ENCODE measurements around the gene FER.
"Not testable (repeated sequence)": the region's sequence is repeated elsewhere in the genome, so short reads cannot be mapped to it uniquely, and the experiment has no call there.

FER gene

DNA sequence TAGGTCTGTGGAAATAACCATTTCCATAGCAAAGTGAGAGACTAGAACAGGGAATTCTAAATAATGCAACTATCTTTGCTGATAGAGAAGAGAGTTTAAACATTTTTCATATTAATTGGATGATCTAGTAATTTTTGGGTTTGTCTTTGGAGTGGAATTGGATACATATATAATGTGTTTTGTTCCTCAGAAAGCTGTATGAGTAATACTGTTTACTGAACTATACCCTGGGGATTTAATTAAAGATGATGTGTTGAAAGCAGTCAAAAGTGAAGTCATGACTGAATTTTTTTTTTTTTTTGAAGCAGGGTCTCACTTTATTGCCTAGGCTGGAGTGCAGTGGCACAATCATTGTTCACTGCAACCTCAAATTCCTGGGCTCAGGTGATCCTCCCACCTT lies 17.9 kb downstream of the FER start:
- Histone ChIP-seq H3K4me3 (ENCODE audit: low read length) (no peak overlapping the region), H3F3A (ENCODE audit: control insufficient read depth, insufficient read depth) (no peaks in the 10 kb centered on the region), H3K79me2 (ENCODE audit: control insufficient read depth, low read length) (no peaks in the 10 kb centered on the region), H3K27ac (ENCODE audit: low read depth, low read length) (no peak overlapping the region), H4K20me1 (ENCODE audit: control insufficient read depth, insufficient read depth, low read depth, low read length) (no peaks in the 10 kb centered on the region), H3K36me3 (ENCODE audit: control insufficient read depth, low read length) (no peaks in the 10 kb centered on the region), H3K27me3 (ENCODE audit: control insufficient read depth, low read length) (no peaks in the 10 kb centered on the region), H3K9me3 (ENCODE audit: control insufficient read depth, insufficient read depth, low read length) (no peaks in the 10 kb centered on the region), H3K4me1 (ENCODE audit: control insufficient read depth, low read length) (peaks cover 6% of the 10 kb centered on the region; the same call in 1 of the 2 replicates), H3K9me2 (replicated peaks; ENCODE audit: control insufficient read depth, low read length) (no peaks in the 10 kb centered on the region), H3K4me2 (ENCODE audit: low read length) (no peak overlapping the region)
- no peak for TF ChIP-seq EZH2phosphoT487 (IDR thresholded peaks at IDR 0.05; ENCODE audit: borderline replicate concordance, low read length)
- TF ChIP-seq, protein P1, sequence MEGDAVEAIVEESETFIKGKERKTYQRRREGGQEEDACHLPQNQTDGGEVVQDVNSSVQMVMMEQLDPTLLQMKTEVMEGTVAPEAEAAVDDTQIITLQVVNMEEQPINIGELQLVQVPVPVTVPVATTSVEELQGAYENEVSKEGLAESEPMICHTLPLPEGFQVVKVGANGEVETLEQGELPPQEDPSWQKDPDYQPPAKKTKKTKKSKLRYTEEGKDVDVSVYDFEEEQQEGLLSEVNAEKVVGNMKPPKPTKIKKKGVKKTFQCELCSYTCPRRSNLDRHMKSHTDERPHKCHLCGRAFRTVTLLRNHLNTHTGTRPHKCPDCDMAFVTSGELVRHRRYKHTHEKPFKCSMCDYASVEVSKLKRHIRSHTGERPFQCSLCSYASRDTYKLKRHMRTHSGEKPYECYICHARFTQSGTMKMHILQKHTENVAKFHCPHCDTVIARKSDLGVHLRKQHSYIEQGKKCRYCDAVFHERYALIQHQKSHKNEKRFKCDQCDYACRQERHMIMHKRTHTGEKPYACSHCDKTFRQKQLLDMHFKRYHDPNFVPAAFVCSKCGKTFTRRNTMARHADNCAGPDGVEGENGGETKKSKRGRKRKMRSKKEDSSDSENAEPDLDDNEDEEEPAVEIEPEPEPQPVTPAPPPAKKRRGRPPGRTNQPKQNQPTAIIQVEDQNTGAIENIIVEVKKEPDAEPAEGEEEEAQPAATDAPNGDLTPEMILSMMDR (IDR thresholded peaks at IDR 0.05; ENCODE audit: low read depth, low read length, poor library complexity, severe bottlenecking): no peak

GRCh38 chr5:108766916-108767315 lies 19.2 kb downstream of the FER start:
- not testable (repeated sequence) for H4K20me1 ChIP-seq (ENCODE audit: control insufficient read depth, insufficient read depth, low read depth, low read length); H3K79me2 ChIP-seq (ENCODE audit: control insufficient read depth, low read length); H3K9me3 ChIP-seq (ENCODE audit: control insufficient read depth, insufficient read depth, low read length); H3K36me3 ChIP-seq (ENCODE audit: control insufficient read depth, low read length); H3K4me3 ChIP-seq (ENCODE audit: low read length); H3K4me2 ChIP-seq (ENCODE audit: low read length); H3F3A ChIP-seq (ENCODE audit: control insufficient read depth, insufficient read depth); H3K27me3 ChIP-seq (ENCODE audit: control insufficient read depth, low read length); H3K4me1 ChIP-seq (ENCODE audit: control insufficient read depth, low read length); H3K9me2 ChIP-seq (replicated peaks; ENCODE audit: control insufficient read depth, low read length); H3K27ac ChIP-seq (ENCODE audit: low read depth, low read length)

DNA sequence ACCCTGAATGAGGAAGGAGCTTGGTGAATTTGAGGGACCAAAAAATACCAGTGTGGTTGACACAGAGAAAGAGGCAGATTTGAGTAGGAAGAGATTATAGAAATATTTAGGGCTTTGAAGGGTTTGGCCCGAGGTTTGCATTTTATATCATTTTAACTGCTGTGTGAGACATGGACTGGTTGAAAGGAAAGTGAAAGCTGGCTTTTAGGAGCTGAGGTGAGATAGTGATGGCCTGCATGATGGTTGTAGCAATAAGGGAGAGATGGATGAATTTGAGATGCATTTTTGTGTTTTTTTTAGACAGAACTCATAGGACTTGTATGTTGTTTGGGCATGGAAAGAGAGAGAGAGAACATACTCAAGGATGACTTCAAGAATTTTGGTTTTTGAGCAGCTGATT lies 21.7 kb downstream of the FER start:
- Histone ChIP-seq H3F3A (ENCODE audit: control insufficient read depth, insufficient read depth) (no peaks in the 10 kb centered on the region), H3K4me2 (ENCODE audit: low read length) (no peak overlapping the region), H3K4me1 (ENCODE audit: control insufficient read depth, low read length) (no peaks in the 10 kb centered on the region), H3K79me2 (ENCODE audit: control insufficient read depth, low read length) (no peaks in the 10 kb centered on the region), H3K27me3 (ENCODE audit: control insufficient read depth, low read length) (no peaks in the 10 kb centered on the region), H3K27ac (ENCODE audit: low read depth, low read length) (no peak overlapping the region), H3K9me3 (ENCODE audit: control insufficient read depth, insufficient read depth, low read length) (no peaks in the 10 kb centered on the region), H3K9me2 (replicated peaks; ENCODE audit: control insufficient read depth, low read length) (no peaks in the 10 kb centered on the region), H3K4me3 (ENCODE audit: low read length) (no peak overlapping the region), H4K20me1 (ENCODE audit: control insufficient read depth, insufficient read depth, low read depth, low read length) (no peaks in the 10 kb centered on the region), H3K36me3 (ENCODE audit: control insufficient read depth, low read length) (no peaks in the 10 kb centered on the region)
- TF ChIP-seq EZH2phosphoT487 (IDR thresholded peaks at IDR 0.05; ENCODE audit: borderline replicate concordance, low read length): no peak
- TF ChIP-seq, protein P1 (IDR thresholded peaks at IDR 0.05; ENCODE audit: low read depth, low read length, poor library complexity, severe bottlenecking): no peak

DNA sequence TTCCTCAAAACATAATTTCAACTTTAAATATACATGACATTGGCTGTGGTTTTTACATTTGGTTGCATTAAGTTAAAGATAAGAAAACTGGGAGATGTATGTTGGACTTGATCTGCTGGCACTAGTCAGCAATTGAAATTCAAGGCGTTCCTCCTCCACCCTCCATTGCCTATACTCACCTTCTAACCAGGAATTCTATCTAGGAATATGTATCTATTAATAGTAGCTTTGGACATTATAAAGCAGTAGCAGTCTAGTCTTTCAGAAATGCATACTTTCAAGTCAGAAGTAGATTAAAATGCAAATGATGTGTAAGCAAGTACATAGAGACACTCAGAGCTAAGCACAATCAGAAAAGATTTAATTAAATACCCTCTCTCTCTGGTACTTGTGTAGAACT lies 24.9 kb downstream of the FER start:
- Histone ChIP-seq H3K9me2 (replicated peaks; ENCODE audit: control insufficient read depth, low read length) (no peaks in the 10 kb centered on the region), H3K27ac (ENCODE audit: low read depth, low read length) (no peak overlapping the region), H3K79me2 (ENCODE audit: control insufficient read depth, low read length) (no peaks in the 10 kb centered on the region), H4K20me1 (ENCODE audit: control insufficient read depth, insufficient read depth, low read depth, low read length) (no peaks in the 10 kb centered on the region), H3K36me3 (ENCODE audit: control insufficient read depth, low read length) (no peaks in the 10 kb centered on the region), H3K4me1 (ENCODE audit: control insufficient read depth, low read length) (no peaks in the 10 kb centered on the region), H3K9me3 (ENCODE audit: control insufficient read depth, insufficient read depth, low read length) (no peaks in the 10 kb centered on the region), H3F3A (ENCODE audit: control insufficient read depth, insufficient read depth) (no peaks in the 10 kb centered on the region), H3K4me2 (ENCODE audit: low read length) (no peak overlapping the region), H3K27me3 (ENCODE audit: control insufficient read depth, low read length) (no peaks in the 10 kb centered on the region), H3K4me3 (ENCODE audit: low read length) (no peak overlapping the region)
- TF ChIP-seq, protein P1 (IDR thresholded peaks at IDR 0.05; ENCODE audit: low read depth, low read length, poor library complexity, severe bottlenecking): no peak
- no peak for TF ChIP-seq EZH2phosphoT487 (IDR thresholded peaks at IDR 0.05; ENCODE audit: borderline replicate concordance, low read length)
